Epidermal melanocyte (primary cell): ENCODE measurements around the gene ATP8A2.

Experiments
- DNase-seq: peaks from one replicate; pipeline ENCODE4 v3.0.0; 2011; ENCODE audit warnings: low spot score; ENCODE audit not compliant: insufficient read length

Gene ATP8A2

DNA sequence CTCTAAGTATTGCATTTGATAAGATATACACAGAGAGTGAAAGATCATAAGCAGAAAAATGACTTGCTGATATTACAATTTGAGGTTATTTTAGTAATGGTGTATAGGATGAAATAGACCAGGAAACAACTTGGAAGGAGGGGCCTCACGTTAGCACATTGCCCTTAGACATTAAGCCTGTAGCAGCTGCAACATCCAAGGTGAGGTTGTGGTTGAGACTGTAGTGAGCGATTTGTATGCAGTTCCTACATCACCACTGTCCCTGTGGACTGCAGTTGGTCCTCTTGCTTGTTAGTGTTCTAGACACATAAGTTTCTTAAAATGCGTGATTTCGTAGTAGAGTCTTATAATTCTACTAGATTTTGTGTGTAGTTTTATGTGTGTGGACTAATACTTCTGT lies 311.3 kb downstream of the ATP8A2 start:
- DNase-seq = no peak

DNA sequence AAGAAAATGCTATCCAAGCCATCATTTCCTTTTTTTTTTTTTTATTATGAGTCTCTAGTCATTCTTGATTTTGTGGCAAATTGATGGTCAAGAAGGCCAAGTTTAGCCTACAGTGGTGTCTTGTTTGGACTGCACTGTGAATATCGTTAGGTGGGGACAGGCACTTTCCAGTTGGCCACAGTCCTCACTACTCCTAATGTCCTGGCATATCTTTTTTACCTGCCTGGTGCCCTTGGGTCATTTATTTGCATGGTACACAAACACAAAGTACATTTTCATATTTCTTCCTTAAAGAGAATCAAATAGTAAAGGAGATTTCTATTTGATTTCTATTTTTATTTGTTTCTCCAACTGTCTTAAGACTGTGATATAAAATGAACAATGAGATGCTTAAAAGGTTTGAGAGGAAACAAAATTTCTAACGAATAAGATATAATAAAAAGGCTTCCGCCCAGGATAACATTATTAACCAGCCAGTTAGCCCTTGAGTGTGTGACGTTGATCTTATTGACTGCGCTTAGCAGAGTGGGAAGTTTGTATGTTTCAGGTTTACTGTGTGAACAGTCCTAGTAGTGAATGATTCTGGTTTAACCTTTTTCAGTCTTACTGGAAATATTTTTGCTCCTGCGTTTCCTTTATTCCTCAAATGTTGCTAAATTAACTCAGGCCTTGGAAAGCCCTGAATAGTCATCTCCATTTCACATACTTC lies 312.0 kb downstream of the ATP8A2 start:
- no peak for DNase-seq

DNA sequence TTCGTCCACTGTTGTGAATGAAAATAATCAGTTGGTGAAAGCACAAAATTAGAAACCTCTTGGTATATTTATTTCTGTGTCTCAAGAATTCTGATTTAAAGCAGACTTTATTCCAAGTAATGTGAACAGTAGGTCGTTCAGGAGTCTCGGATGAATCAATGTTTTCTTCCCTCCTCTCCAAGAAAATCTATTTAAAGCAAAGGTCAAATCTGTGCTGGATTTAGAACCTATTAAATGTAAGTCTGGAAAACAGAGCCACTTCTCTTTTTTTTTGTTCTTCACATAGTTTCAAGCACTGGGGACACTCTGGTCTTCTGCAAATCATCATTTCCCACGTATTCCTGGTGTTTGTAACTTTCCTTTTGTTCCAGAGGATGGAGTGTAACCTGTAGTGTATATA lies 312.7 kb downstream of the ATP8A2 start:
- no peak for DNase-seq

DNA sequence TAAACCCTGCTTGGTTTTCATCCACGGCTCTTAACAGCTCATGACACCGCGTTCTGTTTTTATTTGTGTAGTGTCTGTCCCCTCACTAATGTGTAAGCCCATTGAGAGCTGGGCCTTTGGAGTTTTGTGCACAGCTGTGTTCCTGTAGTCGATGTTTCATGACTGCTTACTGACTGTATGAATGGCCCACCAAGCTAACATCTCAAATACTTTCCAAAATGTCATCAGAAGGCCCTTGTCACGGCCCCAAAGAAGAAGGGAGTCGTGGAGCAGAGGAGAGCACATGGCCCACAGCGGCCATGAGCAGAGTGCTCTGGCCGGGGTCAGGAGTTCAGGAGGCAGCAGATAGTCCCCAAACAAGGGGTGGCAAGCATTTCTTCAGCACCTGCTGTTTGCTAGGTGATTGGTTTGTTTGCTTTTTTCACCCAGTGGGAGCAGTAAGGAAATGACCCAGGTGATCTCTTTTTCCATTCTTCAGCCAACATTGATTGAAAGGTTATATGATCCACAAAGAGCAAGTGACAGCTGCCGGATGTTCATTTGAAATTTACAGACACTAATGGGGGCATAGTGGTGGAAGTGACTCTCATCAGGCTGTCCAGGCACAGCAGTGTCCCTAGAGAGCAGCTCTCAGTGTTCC lies 315.2 kb downstream of the ATP8A2 start:
- DNase-seq = no peak

DNA sequence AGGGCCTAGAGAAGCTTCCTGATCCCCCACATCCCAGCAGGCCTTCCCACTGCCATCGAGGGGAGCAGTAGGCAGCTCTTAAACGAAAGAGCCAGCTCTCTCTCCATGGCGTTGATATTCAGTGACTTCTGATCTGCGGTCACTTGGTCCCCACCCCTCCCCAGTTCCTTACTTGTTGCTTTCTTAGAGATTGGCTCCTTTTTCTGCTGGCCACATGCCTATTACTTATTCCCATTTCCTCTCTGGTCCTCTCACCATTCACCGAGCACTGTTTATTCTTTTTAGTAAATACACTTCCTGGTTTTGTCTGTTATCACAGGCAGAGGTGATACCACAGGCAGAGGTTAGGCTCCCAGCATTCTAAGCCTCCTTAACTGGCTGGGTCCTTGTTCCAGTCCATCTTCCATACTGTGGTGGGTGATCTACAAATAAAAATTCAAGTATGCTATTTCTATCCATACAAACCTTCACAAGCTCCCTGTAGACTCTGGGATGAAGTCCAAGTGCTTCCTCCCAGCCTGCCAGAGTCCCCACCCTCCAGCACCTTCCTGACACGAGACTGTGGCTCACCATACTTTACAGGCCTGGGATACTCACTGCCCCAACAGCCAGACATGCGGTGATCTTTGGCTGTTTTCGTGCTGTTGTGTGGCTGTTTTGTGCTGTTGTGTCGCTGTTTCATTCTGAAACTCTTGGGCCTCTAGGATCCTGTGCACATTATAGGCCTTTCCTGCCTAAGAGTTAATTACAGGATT lies 315.9 kb downstream of the ATP8A2 start:
- DNase-seq = no peak

DNA sequence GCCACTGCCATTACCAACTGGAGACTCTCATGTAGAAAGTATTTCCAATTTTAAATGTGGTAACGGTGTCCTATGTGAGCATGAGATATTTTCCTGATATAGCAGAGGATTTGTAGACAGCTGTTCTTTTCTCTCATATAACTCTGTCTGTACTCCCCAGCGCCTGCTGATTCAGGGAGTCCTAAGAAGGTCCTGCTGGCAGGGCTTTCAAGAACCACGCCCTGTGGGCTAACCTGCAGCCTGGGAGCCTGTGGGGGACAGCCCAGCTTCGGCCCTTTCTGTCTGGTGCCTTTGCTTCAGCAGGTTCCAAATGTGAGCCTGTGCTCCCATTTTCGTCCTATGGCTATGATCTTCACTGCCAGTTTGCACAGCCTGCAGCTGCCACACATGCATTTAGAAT lies 316.8 kb downstream of the ATP8A2 start:
- no peak for DNase-seq

DNA sequence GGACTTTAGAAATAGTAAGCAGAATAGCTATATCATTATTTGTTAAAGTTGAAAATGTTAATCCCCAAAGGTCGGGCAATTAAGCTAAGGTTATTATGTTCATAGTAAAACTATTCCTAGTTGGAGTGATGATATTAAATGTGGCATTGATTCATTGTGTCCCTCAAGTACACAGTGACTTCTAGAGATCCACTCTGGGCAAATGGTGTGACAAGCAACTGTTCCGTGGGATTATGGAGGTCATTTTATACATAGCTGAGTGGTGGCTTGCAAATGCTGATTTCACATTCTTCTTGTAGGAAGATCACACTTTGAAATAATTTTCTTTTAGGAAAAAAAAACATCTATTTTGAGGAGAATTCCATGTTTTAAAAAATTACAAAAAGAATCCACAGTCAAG lies 317.8 kb downstream of the ATP8A2 start:
- DNase-seq = no peak

- no peak for DNase-seq
Observed at GRCh38 chr13:25690582-25690981, 318.8 kb downstream of the ATP8A2 start.

- DNase-seq = no peak
Observed at GRCh38 chr13:25691654-25692053, 319.9 kb downstream of the ATP8A2 start.

DNA sequence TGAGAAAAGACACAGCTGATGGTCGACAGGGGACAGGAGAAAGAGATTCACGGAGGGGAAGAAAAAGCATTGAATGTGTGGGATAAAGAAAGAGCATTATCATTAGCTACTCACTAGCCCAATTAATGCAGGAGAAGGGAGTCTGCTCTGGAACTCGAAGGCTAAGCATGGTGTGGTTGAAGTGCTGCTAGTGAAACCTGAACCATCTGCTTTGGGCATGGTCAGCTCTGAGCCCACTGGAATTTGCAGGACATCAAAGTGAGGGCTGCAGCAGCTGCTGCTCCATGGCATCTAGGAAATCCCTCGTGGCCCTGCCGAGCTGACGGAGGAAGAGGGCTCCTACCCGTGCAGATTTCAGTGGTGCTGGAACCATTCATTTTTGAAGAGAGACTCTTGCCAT lies 320.3 kb downstream of the ATP8A2 start:
- DNase-seq = no peak

DNA sequence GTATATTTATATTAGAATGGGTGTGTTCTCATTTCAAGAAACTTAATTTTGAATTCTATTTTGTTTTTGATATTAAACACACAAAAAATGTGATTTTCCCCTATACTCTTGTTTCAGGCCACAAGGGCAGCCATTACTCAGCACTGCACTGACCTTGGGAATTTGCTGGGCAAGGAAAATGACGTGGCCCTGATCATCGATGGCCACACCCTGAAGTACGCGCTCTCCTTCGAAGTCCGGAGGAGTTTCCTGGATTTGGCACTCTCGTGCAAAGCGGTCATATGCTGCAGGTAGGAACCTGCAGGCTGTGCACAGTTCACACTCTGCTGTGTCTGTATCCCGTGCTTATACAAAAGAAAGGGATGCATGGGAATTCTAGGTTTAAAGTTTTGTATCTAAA lies 327.3 kb downstream of the ATP8A2 start:
- DNase-seq = no peak

GRCh38 chr13:25699600-25699999 lies 327.8 kb downstream of the ATP8A2 start:
- DNase-seq = no peak

DNA sequence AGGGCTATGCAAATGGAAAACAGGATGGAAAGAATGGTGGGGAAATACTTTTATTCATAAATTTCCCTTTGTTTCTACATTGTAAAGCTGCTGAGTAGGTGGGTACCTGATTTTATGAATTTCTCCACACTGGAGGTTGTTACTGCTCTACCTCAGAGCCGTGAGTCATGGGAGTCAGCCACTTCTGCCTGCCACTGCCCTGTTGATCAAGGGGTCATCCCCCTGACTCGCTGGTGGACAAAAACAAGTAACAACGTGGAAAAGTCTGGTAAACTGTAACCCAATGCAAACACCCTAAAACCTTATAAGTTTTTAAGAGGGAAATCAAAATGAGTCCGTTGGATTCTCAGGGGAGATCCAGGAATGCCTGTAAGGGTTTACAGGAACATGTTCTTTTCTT lies 329.5 kb downstream of the ATP8A2 start:
- no peak for DNase-seq

- DNase-seq = no peak
Observed at GRCh38 chr13:25702386-25702785, 330.6 kb downstream of the ATP8A2 start.

DNA sequence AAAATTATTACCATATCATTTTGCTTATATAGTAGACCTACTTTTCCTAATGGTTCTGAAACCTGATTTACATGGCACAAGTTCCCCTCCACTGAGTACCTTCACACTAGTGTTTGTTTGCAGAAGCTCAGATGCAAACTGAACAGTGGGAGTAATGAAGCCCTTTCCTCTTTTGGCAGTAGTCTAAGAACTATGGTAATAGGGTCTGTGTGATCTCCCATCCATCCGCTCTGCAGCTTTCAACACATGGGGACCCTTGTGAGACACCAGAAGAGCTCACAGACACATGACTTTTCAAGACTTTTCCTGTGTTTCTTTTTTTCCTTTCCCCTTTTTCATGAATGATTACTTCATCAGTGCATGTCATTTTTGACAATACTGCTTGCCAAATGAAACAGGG lies 336.0 kb downstream of the ATP8A2 start:
- no peak for DNase-seq

DNA sequence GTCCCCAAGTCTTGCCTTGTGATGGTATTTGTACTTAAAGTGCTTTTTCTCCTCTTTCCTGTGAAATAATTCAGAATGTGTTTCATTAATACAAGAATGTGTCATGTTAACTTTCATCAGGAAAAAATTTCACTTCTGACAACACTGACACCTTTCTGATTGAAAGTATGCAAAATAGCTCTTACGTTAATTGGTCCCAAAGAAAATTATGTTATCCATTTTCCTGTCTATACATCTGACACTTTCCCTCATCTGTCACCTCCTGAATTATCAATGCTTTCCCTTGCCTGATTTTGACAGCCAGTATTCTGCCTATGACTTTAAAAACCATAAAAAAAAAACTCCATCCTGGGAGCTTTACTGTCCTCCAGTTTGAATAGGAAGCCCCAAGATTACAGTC lies 336.5 kb downstream of the ATP8A2 start:
- DNase-seq = no peak

GRCh38 chr13:25709088-25709487 lies 337.3 kb downstream of the ATP8A2 start:
- no peak for DNase-seq

DNA sequence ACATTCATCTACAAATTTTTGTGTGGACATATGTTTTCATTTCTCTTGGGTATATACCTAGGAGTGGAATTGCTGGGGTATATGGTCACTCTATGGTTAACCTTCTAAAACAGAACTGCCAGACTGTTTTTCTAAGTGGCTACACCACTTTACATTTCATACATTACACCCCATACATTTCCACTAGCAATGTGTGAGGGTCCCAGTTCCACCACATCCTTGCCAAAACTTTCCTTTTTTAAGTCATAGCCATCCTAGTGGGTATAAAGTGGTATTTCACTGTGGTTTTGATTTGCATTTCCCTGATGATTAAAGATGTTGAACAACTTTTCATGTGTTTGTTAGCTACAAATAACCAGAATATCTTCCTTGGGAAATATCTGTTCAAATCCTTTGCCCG lies 344.0 kb downstream of the ATP8A2 start:
- no peak for DNase-seq

GRCh38 chr13:25717666-25718197 lies 346.0 kb downstream of the ATP8A2 start:
- no peak for DNase-seq

DNA sequence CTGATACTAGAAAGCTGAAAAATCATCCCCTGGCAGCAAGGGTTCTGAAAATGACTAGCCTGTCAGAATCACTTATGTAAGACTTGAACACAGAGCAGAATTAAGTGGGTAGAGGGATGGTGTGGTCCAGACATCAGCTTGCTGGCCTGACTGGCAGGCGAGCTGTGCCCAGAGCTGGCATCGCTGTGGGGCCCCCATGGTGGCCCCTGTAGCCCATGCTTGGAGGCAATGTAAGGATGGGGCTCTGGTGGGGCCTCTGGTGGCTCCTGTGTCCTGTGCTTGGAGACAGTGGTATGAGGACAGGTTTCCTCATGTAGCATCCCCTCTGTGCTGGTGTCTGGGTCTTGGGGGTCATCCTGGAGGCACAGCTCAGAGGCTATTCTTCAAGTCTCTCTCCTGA lies 347.9 kb downstream of the ATP8A2 start:
- DNase-seq = no peak

- DNase-seq = no peak
Observed at GRCh38 chr13:25722893-25723292, 351.1 kb downstream of the ATP8A2 start.

GRCh38 chr13:25725104-25725503 lies 353.3 kb downstream of the ATP8A2 start:
- no peak for DNase-seq
